SK-MEL-5 (cell line): Measurements from ENCODE around the gene ADA. TPM values are rescaled to one million over a fixed set of nuclear protein-coding genes. Genes with fewer than 3 reads are reported as not detected.
"Not testable (repeated sequence)": the region's sequence is repeated elsewhere in the genome, so short reads cannot be mapped to it uniquely, and the experiment has no call there.

ENCODE experiments used
- DNase-seq: peaks from one replicate; pipeline ENCODE4 v3.0.0-alpha.2; 2016; ENCODE audit warnings: low read depth, low spot score
- in situ Hi-C: cut with HindIII; loops from 2 replicates; pipeline ENCODE4 v1.10.0; 2016; ENCODE audit warnings: low sequenced_read_pairs, high pct_unique_total_duplicates, low pct_unique_long_range_greater_than_20kb
- total RNA-seq: library from RNA; depleted of rRNA; stranded (reverse); fragments of >200 nt; shearing (Covaris generic); gene quantifications from 2 replicates; pipeline ENCODE4 v1.2.3, GENCODE V29; 2014

ADA gene
- total RNA-seq, 1 experiment from 2014 or later = 12.4 TPM

GRCh38 chr20:44597516-44597915 is 54.0 kb downstream of the ADA start:
- DNase-seq = no peak
- in situ Hi-C loops = no loop called here

GRCh38 chr20:44596876-44597275 is 54.6 kb downstream of the ADA start:
- in situ Hi-C loops = no loop called here
- no peak for DNase-seq

- DNase-seq = no peak
- in situ Hi-C loops = no loop called here
These were observed 55.5 kb downstream of the ADA start for GRCh38 chr20:44596010-44596409.

- in situ Hi-C loops = no loop called here
- DNase-seq = no peak
These were observed 56.8 kb downstream of the ADA start for GRCh38 chr20:44594730-44595129.

GRCh38 chr20:44593751-44594150 is 57.7 kb downstream of the ADA start:
- in situ Hi-C loops = no loop called here
- DNase-seq = no peak

- no peak for DNase-seq
- in situ Hi-C loops = no loop called here
These were observed 59.1 kb downstream of the ADA start for GRCh38 chr20:44592366-44592765.

GRCh38 chr20:44590980-44591778 is 60.3 kb downstream of the ADA start:
- in situ Hi-C loops = no loop called here
- no peak for DNase-seq

- in situ Hi-C loops = no loop called here
- no peak for DNase-seq
These were observed 62.0 kb downstream of the ADA start for GRCh38 chr20:44589537-44589936.

GRCh38 chr20:44588321-44588720 is 63.2 kb downstream of the ADA start:
- in situ Hi-C loops, DNase-seq: not testable (repeated sequence)

- in situ Hi-C loops = no loop called here
- no peak for DNase-seq
These were observed 64.2 kb downstream of the ADA start for GRCh38 chr20:44587035-44587980.

- in situ Hi-C loops = no loop called here
- no peak for DNase-seq
These were observed 65.1 kb downstream of the ADA start for GRCh38 chr20:44586289-44586911.

GRCh38 chr20:44585057-44585963 is 66.2 kb downstream of the ADA start:
- no peak for DNase-seq
- in situ Hi-C loops = no loop called here

GRCh38 chr20:44584162-44584561 is 67.3 kb downstream of the ADA start:
- in situ Hi-C loops = no loop called here
- no peak for DNase-seq

GRCh38 chr20:44583157-44583556 is 68.3 kb downstream of the ADA start:
- in situ Hi-C loops = no loop called here
- DNase-seq = no peak

GRCh38 chr20:44582311-44583025 is 69.0 kb downstream of the ADA start, which contains the start of gene PKIG:
Gene PKIG (plus strand): TSS chr20:44582579. CDS start chr20:44614557, 31,978 bp downstream.
- peak; percentile 75 for DNase-seq
- in situ Hi-C loops = no loop called here

- no peak for DNase-seq
- in situ Hi-C loops = no loop called here
These were observed 70.0 kb downstream of the ADA start for GRCh38 chr20:44581515-44581914.
